Liver (tissue), 3 donors: ENCODE results near the gene STX19.

Experiments used
- HNF4G ChIP-seq: IDR thresholded peaks from 2 replicates; pipeline ENCODE4 v1.6.1; 2016; ENCODE audit warnings: antibody characterized with exemption
- JUND ChIP-seq, 2 donors: IDR thresholded peaks; 2 replicates each; pipeline ENCODE4 v1.6.1; 2016; ENCODE audit warnings: antibody characterized with exemption in 2 of 2
- NR2F2 ChIP-seq: IDR thresholded peaks from 2 replicates; pipeline ENCODE4 v1.6.1; 2016; ENCODE audit warnings: antibody characterized with exemption
- TAF1 ChIP-seq: conservative IDR thresholded peaks from 2 replicates; pipeline ENCODE4 v1.6.1; 2016; ENCODE audit warnings: antibody characterized with exemption, mild to moderate bottlenecking
- TF ChIP-seq, protein P1 (sequence below): fragments of 150-350 bp; IDR thresholded peaks from 2 replicates; pipeline ENCODE4 v1.5.1; 2017; ENCODE audit warnings: improper control_type of control experiment, low read depth, low read length; ENCODE audit not compliant: missing input control
- TF ChIP-seq, protein P2 (sequence below): IDR thresholded peaks from 2 replicates; pipeline ENCODE4 v1.6.1; 2016; ENCODE audit warnings: antibody characterized with exemption, mild to moderate bottlenecking
- donor health status: healthy.
- donor health status: healthy.

DNA sequence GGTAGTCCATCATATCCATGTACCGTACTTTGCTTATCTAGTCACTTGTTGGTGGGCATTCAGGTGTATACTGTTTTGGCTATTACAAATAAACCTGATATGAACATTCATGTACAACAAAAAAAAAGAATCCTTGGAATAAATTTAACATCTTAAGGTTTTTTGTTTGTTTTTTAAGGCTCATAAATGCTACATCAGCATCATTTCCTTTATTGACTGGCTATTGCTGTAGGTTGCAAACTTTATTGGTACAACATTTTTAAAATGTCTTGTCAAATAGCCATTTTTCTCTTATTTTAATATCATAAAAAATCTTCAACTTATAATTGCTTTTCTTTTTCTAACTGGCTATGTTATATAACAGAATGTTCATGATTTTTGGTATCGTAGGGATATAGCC lies 18.1 kb upstream of the STX19 start:
- TF ChIP-seq, protein P1, sequence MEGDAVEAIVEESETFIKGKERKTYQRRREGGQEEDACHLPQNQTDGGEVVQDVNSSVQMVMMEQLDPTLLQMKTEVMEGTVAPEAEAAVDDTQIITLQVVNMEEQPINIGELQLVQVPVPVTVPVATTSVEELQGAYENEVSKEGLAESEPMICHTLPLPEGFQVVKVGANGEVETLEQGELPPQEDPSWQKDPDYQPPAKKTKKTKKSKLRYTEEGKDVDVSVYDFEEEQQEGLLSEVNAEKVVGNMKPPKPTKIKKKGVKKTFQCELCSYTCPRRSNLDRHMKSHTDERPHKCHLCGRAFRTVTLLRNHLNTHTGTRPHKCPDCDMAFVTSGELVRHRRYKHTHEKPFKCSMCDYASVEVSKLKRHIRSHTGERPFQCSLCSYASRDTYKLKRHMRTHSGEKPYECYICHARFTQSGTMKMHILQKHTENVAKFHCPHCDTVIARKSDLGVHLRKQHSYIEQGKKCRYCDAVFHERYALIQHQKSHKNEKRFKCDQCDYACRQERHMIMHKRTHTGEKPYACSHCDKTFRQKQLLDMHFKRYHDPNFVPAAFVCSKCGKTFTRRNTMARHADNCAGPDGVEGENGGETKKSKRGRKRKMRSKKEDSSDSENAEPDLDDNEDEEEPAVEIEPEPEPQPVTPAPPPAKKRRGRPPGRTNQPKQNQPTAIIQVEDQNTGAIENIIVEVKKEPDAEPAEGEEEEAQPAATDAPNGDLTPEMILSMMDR = no peak
- TF ChIP-seq JUND (IDR thresholded peaks at IDR 0.05) = no peak
- TF ChIP-seq NR2F2 = no peak
- TF ChIP-seq HNF4G = no peak
- TF ChIP-seq, protein P2, sequence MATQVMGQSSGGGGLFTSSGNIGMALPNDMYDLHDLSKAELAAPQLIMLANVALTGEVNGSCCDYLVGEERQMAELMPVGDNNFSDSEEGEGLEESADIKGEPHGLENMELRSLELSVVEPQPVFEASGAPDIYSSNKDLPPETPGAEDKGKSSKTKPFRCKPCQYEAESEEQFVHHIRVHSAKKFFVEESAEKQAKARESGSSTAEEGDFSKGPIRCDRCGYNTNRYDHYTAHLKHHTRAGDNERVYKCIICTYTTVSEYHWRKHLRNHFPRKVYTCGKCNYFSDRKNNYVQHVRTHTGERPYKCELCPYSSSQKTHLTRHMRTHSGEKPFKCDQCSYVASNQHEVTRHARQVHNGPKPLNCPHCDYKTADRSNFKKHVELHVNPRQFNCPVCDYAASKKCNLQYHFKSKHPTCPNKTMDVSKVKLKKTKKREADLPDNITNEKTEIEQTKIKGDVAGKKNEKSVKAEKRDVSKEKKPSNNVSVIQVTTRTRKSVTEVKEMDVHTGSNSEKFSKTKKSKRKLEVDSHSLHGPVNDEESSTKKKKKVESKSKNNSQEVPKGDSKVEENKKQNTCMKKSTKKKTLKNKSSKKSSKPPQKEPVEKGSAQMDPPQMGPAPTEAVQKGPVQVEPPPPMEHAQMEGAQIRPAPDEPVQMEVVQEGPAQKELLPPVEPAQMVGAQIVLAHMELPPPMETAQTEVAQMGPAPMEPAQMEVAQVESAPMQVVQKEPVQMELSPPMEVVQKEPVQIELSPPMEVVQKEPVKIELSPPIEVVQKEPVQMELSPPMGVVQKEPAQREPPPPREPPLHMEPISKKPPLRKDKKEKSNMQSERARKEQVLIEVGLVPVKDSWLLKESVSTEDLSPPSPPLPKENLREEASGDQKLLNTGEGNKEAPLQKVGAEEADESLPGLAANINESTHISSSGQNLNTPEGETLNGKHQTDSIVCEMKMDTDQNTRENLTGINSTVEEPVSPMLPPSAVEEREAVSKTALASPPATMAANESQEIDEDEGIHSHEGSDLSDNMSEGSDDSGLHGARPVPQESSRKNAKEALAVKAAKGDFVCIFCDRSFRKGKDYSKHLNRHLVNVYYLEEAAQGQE = no peak
- TF ChIP-seq TAF1 = no peak
